ENCODE results near the gene BEGAIN. TPM values are rescaled to one million over a fixed set of nuclear protein-coding genes. Genes with fewer than 3 reads are reported as not detected.

Gene BEGAIN
- total RNA-seq, 4 donors from 2014 or later = 0.25 to 0.49 (median 0.26) TPM; not detected in 1

DNA sequence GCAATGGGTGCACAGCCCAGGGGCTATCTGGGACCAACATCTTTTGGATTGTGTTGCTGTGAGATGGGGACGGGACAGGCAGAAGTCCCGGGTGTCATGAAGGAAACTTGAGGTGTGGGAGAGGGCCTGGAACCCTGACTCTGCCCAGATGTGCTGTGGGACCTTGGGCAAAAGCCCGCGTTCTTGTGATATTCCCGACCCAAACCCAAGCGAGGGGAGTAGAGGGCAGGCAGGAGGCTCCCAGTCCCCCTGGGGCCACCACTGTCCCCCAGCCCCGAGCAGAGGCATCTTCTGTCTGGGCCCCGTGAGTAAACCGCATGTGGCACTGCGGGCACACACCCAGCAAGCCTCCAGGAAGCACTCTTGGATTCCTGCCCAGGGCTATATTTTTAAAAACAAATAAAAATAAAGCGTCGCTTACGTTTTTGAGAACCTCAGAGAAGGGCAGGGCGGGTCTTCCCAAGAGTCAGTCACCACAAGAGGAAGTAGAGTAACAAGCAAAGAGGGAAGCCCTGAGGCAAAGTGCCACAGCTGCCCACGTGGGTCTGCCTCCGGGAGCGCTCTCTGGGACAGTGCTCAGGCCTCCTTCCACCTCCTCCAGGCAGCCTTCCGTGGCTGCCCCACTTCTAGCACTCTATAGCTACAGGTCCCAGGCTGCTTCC is 39.5 kb downstream of the BEGAIN start:
- Histone ChIP-seq H3K27ac (no peak overlapping the region), H3K27me3 (no peaks in the 10 kb centered on the region)

GRCh38 chr14:100546051-100546443 is 41.2 kb downstream of the BEGAIN start:
- Histone ChIP-seq H3K4me3 (peak overlapping the region in 1 of 4 donors; percentile 36), H3K27ac (peak overlapping the region in 1 of 4 donors; percentile 54), H3K9me3 (no peaks in the 10 kb centered on the region), H3K27me3 (no peaks in the 10 kb centered on the region), H3K4me1 (peaks cover 0 to 8% of the 10 kb centered on the region in 2 donors), H3K36me3 (no peaks in the 10 kb centered on the region)
- ATAC-seq (no peak), DNase-seq (no peak)
- in situ Hi-C loops (cut with MboI; ENCODE audit: low sequenced_read_pairs in 4 of 4) = no loop called here
- intact Hi-C loops (cut with DNase I; ENCODE audit: low total_unique reads) = loop anchor here (5.0 kb wide), 1 partner anchor 944 kb away; the partner anchor contains the start of gene CCDC85C
- peak in 1 of 2 donors; percentile 16 for TF ChIP-seq POLR2A (IDR thresholded peaks at IDR 0.05)
- TF ChIP-seq CTCF (IDR thresholded peaks at IDR 0.05 in 4 of 5, conservative IDR thresholded peaks at IDR 0.05 in 1 of 5) = no peak

More for the DNA sequence above, 39.5 kb downstream of the BEGAIN start:
- Histone ChIP-seq H3K4me1 (peaks cover 0 to 8% of the 10 kb centered on the region in 2 donors), H3K9me3 (no peaks in the 10 kb centered on the region), H3K4me3 (no peak overlapping the region), H3K36me3 (no peaks in the 10 kb centered on the region)
- in situ Hi-C loops (cut with MboI; ENCODE audit: low sequenced_read_pairs in 4 of 4) = no loop called here
- TF ChIP-seq POLR2A (IDR thresholded peaks at IDR 0.05) (no peak), CTCF (IDR thresholded peaks at IDR 0.05 in 4 of 5, conservative IDR thresholded peaks at IDR 0.05 in 1 of 5) (no peak)
- intact Hi-C loops (cut with DNase I; ENCODE audit: low total_unique reads) = loop anchor here (5.0 kb wide), 1 partner anchor 945 kb away; the partner anchor contains the start of gene CCDC85C
- ATAC-seq (peak in 1 of 2 donors; percentile 24), DNase-seq (peak; percentile 6 to 28)

DNA sequence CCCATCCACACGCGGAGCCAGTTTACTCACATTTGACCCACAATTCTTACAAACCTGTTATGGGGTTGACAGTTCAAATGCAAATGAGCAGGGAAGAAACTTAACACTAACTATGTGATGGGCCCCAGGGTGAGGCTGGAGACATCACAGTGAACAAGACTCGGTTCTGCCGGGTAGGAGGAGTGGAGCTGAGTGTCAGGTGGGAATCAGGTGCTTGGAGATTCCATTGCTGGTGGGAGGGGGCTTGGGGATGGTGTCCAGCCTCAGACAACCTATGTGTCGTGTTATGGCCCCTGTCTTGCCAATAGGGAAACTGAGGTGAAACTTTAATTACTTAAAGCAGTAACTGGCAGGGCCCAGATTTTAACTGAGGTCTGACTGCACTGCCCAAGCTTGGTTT is 41.9 kb downstream of the BEGAIN start:
- ATAC-seq = no peak
- Histone ChIP-seq H3K4me1 (peaks cover 0 to 8% of the 10 kb centered on the region in 2 donors), H3K9me3 (no peaks in the 10 kb centered on the region), H3K36me3 (no peaks in the 10 kb centered on the region), H3K4me3 (no peak overlapping the region), H3K27me3 (no peaks in the 10 kb centered on the region), H3K27ac (no peak overlapping the region)
- TF ChIP-seq POLR2A (IDR thresholded peaks at IDR 0.05) (no peak), CTCF (IDR thresholded peaks at IDR 0.05 in 4 of 5, conservative IDR thresholded peaks at IDR 0.05 in 1 of 5) (no peak)
- DNase-seq = no peak
- intact Hi-C loops (cut with DNase I; ENCODE audit: low total_unique reads) = loop anchor here (5.0 kb wide), 1 partner anchor 943 kb away; the partner anchor contains the start of gene CCDC85C
- in situ Hi-C loops (cut with MboI; ENCODE audit: low sequenced_read_pairs in 4 of 4) = no loop called here

DNA sequence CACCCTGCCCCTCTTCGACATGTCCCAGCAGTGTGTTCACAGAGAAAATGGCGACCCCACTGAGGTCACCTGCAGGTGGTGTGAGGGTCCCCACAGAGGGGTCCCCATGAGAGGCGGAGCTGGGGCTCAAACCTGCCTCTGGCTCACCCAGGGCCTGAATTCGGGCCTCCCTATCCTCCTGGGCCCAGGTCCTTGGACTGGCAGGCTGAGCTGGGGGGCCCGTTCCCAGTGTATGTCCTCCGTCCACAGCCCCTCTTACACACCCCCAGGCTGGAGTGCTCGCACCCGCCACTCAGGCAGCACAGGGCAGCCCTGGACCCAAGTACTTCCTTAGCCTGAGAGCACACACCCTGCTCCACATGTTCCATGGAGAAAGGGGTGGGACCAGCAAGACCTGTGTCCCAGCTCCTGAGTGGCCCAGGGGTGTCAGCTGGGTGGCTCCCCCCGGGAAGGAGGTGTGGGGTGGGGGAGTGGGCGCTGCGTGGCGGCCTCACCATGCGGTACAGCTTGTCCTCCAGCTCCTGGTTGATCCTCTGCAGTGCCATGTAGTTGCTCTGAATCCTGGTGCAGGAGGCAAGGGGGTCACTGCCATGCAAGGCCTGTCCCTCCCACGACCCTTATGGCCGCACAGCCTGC is 42.6 kb downstream of the BEGAIN start:
- TF ChIP-seq POLR2A (IDR thresholded peaks at IDR 0.05) (no peak), CTCF (IDR thresholded peaks at IDR 0.05 in 4 of 5, conservative IDR thresholded peaks at IDR 0.05 in 1 of 5) (no peak)
- no peak for ATAC-seq
- in situ Hi-C loops (cut with MboI; ENCODE audit: low sequenced_read_pairs in 4 of 4) = no loop called here
- intact Hi-C loops (cut with DNase I; ENCODE audit: low total_unique reads) = loop anchor here (5.0 kb wide), 1 partner anchor 942 kb away; the partner anchor contains the start of gene CCDC85C
- Histone ChIP-seq H3K27me3 (no peaks in the 10 kb centered on the region), H3K36me3 (no peaks in the 10 kb centered on the region), H3K4me1 (peaks cover 0 to 8% of the 10 kb centered on the region in 2 donors), H3K27ac (no peak overlapping the region), H3K4me3 (no peak overlapping the region), H3K9me3 (no peaks in the 10 kb centered on the region)
- no peak for DNase-seq

Measured in gastrocnemius medialis (tissue), 4 donors.